Thymus (tissue), 11 donors: ENCODE measurements around the gene TAPBP. TPM values are rescaled to one million over a fixed set of nuclear protein-coding genes. Genes with fewer than 3 reads are reported as not detected.

Source experiments
- DNase-seq, 9 donors: peaks; one replicate each; pipeline ENCODE4 v3.0.0-alpha.2; 2013; ENCODE audit warnings: low spot score in 9 of 9, low read depth in 6 of 9, missing footprints in 1 of 9
- H3K27ac ChIP-seq, 2 donors: one replicate each; pipeline ENCODE4 v1.5.1; 2013; ENCODE audit warnings: control low read depth in 1 of 2, low read depth in 1 of 2, low read length in 1 of 2, mild to moderate bottlenecking in 1 of 2, moderate library complexity in 1 of 2
- H3K27me3 ChIP-seq, 2 donors: one replicate each; pipeline ENCODE4 v1.5.1; 2013; ENCODE audit warnings: low read length in 1 of 2; ENCODE audit not compliant: control insufficient read depth in 2 of 2, insufficient read depth in 1 of 2
- H3K36me3 ChIP-seq, 2 donors: one replicate each; pipeline ENCODE4 v1.5.1; 2013; ENCODE audit warnings: low read length in 1 of 2, mild to moderate bottlenecking in 1 of 2, moderate library complexity in 1 of 2; ENCODE audit not compliant: control insufficient read depth in 2 of 2, insufficient read depth in 2 of 2
- H3K4me1 ChIP-seq, 2 donors: one replicate each; pipeline ENCODE4 v1.5.1; 2013; ENCODE audit warnings: low read length in 2 of 2; ENCODE audit not compliant: control insufficient read depth in 2 of 2, insufficient read depth in 2 of 2
- H3K4me3 ChIP-seq, 2 donors: one replicate each; pipeline ENCODE4 v1.5.1; 2013; ENCODE audit warnings: low read length in 2 of 2, control low read depth in 1 of 2, mild to moderate bottlenecking in 1 of 2
- H3K9me3 ChIP-seq, 2 donors: one replicate each; pipeline ENCODE4 v1.5.1; 2013; ENCODE audit warnings: low read length in 1 of 2, mild to moderate bottlenecking in 1 of 2; ENCODE audit not compliant: control insufficient read depth in 2 of 2, insufficient read depth in 1 of 2
- WGBS: extraction: QIAGEN DNeasy Blood & Tissue Kit; methylation state at CpG from one replicate; pipeline ENCODE4 v1.1.7; 2013; 5-methylcytosine and 5-hydroxymethylcytosine counted together
- polyA plus RNA-seq: library from polyadenylated mRNA; stranded (reverse); fragments of 200-250 nt; gene quantifications from one replicate; pipeline ENCODE4 v1.2.3, GENCODE V29; 2013
- total RNA-seq: library from RNA; stranded (reverse); fragments of 120-200 nt; gene quantifications from one replicate; pipeline ENCODE4 v1.2.4, GENCODE V29; 2013
- donor health status: healthy.

TAPBP gene
- total and polyA plus RNA-seq, 2 donors, result 37.7 to 57.0 TPM

DNA sequence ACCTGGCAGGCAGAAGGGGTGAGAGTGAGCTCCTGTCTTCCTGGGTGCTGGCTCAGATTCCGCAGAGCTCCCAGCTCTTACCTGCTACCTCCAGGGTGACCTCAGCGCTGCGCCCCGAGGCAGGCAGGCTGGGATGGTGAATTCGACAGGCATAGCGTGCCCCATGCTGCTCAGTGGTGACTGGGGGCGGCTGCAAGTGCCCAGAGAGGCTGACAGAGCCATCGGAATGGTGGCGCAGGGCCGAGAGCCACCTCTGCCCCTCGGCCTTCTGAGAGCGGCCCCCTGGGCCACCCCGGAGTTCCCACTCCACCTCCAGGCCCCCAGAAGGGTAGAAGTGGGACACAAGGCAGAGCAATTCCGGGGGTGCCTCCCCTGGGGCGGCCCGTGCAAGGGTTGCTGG, 9.7 kb downstream of the TAPBP start:
- H3K4me3 ChIP-seq, result no peak overlapping the region
- H3K27me3 ChIP-seq, result no peaks in the 10 kb centered on the region
- peaks cover 38 to 58% of the 10 kb centered on the region in 2 donors for H3K36me3 ChIP-seq
- peaks cover 3 to 11% of the 10 kb centered on the region in 2 donors for H3K4me1 ChIP-seq
- WGBS, result 97% methylated on average over 16 of the region's 16 CpGs
- no peaks in the 10 kb centered on the region for H3K9me3 ChIP-seq
- no peak overlapping the region for H3K27ac ChIP-seq
- DNase-seq, result no peak

DNA sequence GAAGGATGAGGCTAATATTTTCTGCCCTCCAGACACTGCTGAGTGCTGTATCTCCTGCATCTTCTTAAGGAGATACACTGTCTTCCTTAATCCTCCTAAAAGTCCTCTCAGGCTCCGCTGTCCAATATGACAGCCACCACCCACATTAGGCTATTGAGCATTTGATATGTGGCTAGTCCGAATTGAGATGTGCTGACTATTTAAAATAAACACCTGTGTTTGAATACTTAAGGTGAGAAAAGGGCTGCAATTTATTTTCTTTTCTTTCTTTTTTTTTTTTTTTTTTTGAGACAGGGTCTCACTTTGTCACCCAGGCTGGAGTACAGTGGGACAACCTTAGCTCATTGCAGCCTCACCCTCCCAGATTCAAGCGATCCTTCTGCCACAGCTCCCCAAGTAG, 12.0 kb downstream of the TAPBP start:
- Histone ChIP-seq H3K27ac (no peak overlapping the region), H3K9me3 (no peaks in the 10 kb centered on the region), H3K4me3 (no peak overlapping the region), H3K27me3 (no peaks in the 10 kb centered on the region), H3K4me1 (peaks cover 12 to 24% of the 10 kb centered on the region in 2 donors), H3K36me3 (peaks cover 37 to 49% of the 10 kb centered on the region in 2 donors)
- over 99% methylated on average over 3 of the region's 3 CpGs for WGBS
- DNase-seq, result no peak

DNA sequence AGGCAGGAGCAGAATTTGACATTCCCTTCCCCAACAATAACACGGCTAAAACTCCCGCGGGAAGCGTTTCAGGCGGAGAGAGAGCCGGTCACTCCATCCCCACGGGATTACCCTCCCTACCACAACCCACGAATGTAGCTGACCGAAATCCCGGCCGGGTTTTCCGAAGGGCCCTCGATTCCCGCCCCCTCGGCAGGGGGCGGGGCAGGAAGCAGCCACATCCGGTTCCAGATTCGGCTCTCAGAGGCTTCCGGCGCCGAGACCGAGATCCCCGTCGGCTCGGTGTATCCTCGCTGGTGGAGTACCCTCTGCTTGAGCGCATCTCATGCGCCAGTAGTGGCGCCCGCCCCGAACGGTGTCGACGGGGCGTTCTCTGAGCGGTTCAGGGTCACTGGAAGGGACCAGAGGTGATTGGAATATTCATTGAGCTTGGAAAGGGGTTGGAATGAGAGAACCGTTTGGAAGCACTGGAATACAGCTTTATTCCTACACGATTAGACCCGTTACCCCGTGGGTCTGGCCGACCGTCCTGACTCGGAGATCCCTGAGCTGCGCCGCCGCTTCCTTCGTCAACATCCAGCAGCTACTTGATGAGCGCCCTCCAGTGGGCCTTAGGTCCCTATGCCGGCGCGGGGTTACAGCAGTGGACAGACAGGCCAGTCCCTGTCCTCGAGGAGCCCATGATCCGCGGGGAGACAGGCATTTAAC, 14.5 kb downstream of the TAPBP start:
- H3K4me3 ChIP-seq, result peak overlapping the region; percentile 97 to 98
- H3K4me1 ChIP-seq, result peaks cover 14 to 24% of the 10 kb centered on the region in 2 donors
- WGBS, result under 1% methylated on average over 54 of the region's 54 CpGs

DNA sequence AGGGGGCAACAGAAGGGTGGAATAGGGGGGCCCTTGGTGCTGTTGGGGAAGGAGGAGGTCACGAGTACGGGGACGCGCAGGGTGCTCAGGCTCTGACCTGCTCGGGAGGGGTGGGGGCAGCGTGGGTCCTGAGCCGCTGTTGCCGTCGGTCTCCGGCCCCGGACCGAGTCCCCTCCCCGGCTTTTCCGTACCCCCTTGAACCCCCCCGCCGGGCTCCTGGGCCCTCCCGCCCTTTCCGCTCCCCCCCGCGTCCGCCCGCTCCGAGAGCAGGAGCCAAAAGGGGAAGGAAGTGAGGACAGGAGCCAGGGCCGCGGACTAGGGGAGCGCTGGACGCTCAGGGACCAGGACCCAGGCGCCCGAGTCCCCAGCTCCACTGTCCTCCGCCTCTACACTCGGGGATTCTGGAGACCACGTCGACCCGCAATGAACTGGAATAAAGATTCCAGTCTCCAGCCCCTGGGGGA, 15.1 kb downstream of the TAPBP start, which contains the start of gene RGL2:
Gene RGL2, minus strand, starts transcription at position 170 of the 464 bp plus-strand sequence. CDS start 332 bp downstream, outside the sequence.
- peak in 4 of 9 donors; percentile 55 to 79 (median 67) for DNase-seq
- H3K36me3 ChIP-seq, result peaks cover 42 to 49% of the 10 kb centered on the region in 2 donors
- H3K27ac ChIP-seq, result peak within 1 kb of the TSS; percentile 99 to 100
- peaks cover 14 to 24% of the 10 kb centered on the region in 2 donors for H3K4me1 ChIP-seq
- no peaks in the 10 kb centered on the region for H3K27me3 ChIP-seq
- WGBS, result under 1% methylated on average over 34 of the region's 34 CpGs
- H3K4me3 ChIP-seq, result peak within 1 kb of the TSS; percentile 97 to 98
- peaks cover 0 to 3% of the 10 kb centered on the region in 2 donors for H3K9me3 ChIP-seq

More for the DNA sequence above, 14.5 kb downstream of the TAPBP start:
- Histone ChIP-seq H3K27me3 (no peaks in the 10 kb centered on the region), H3K36me3 (peaks cover 42 to 49% of the 10 kb centered on the region in 2 donors), H3K9me3 (peaks cover 0 to 3% of the 10 kb centered on the region in 2 donors), H3K27ac (peak overlapping the region; percentile 99 to 100)
- peak; percentile 83 to 97 (median 91) for DNase-seq

DNA sequence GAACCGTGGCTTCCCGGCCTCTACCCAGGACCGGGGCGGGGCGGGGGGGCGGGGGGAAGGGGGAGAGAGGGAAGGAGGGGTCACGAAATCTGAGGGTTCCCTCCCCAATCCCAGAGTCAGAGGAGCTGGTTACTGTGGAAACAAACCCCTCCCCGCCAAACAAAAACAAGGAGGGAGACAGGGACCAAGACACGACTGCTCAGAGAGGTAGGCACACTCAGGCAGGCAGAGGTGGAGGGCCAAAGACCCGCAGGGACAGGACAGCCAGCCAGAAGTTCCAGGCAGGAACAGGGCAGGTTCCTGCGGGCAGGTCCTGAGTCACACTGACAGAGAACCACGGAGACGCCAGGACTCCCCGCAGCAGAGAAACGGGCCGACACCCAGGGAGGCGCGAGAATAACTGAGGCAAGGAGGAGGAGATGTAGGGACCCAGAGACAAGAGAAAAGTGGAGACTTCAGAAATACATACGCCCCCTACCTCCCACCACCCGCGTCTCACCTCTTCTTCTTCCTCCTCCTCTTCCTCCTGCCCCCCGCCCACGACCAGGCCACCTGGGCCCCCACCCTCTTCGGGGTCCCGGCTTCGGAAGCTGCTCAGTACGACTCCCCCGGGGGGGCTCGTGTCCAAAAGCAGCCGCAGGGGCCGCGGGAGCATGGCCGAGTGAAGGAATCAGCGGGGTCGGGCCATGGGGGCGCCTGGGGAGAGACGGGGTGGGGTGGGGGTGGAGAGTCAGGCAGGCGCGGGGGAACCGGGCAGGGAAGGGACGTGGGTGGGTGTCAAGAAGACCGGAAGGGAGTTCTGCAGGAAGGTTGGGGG, 15.7 kb downstream of the TAPBP start:
- no peaks in the 10 kb centered on the region for H3K27me3 ChIP-seq
- peaks cover 46 to 50% of the 10 kb centered on the region in 2 donors for H3K36me3 ChIP-seq
- H3K4me1 ChIP-seq, result peaks cover 14 to 24% of the 10 kb centered on the region in 2 donors
- peaks cover 0 to 3% of the 10 kb centered on the region in 2 donors for H3K9me3 ChIP-seq
- WGBS, result 1% methylated on average over 42 of the region's 42 CpGs
- peak overlapping the region; percentile 99 to 100 for H3K27ac ChIP-seq
- DNase-seq, result peak in 5 of 9 donors; percentile 33 to 76 (median 56)
- H3K4me3 ChIP-seq, result peak overlapping the region; percentile 97 to 98

DNA sequence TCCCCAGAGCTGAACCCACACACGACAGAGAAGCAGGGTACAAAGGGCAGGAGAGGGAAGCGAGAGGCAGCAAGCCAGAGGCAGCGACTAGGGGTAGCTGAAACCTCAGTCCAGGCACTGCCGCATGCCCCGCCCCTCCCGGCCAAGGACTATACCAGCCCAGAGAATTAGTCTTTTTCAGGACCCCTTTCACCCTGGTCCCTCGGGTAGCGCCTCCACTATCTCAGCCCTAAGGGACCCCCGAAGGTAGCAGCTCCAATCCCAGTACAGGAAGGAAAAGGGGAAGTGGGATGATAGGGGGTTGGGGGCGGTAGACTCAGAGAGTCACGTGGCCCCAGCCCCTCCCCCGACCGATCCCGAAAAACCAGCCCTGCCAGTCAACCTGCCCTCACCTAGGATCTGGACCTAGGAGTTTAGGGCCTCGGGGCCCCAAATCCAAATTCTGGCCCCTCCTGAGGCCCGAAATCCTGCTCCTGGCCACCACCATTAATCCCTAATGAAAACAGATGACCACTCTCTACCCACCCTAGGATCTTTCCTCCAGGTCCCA, 16.4 kb downstream of the TAPBP start:
- Histone ChIP-seq H3K27ac (peak overlapping the region in 1 of 2 donors; percentile 99), H3K4me3 (peak overlapping the region; percentile 97 to 98), H3K9me3 (peaks cover 0 to 3% of the 10 kb centered on the region in 2 donors), H3K27me3 (no peaks in the 10 kb centered on the region), H3K4me1 (peaks cover 14 to 24% of the 10 kb centered on the region in 2 donors), H3K36me3 (peaks cover 50 to 52% of the 10 kb centered on the region in 2 donors)
- WGBS, result 16% methylated on average over 16 of the region's 16 CpGs
- no peak for DNase-seq

DNA sequence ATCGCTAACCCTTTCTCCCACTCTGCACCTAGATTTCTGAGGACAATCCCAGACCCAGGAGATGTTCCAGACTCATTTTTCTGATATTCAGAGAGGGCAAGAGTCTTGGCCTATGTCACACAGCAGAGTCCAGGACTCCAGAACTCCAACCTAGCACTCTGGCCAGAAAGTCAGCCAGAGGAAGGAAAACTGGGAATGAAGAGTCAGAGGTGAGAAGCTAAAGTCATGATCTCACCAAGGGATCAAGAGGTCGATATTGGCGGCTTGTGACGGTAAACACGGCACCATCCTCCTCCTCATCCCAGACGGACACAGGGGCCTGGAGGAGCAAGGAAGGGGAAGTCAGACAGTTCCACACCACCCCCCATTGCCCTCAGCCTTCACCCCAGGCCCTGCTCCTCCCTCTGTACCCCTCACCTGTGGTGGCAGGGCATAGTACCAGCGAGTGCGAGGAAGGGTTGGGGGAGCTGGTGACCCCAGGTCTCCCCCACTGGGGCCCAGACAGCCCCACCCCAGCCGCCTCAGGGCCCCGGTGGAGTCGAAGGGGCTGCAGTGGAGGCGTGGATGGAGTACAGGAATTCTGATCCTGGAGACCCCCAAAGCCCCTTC, 17.0 kb downstream of the TAPBP start:
- Histone ChIP-seq H3K27me3 (no peaks in the 10 kb centered on the region), H3K4me1 (peaks cover 14 to 24% of the 10 kb centered on the region in 2 donors), H3K9me3 (peaks cover 0 to 6% of the 10 kb centered on the region in 2 donors), H3K4me3 (no peak overlapping the region), H3K36me3 (peaks cover 54 to 56% of the 10 kb centered on the region in 2 donors), H3K27ac (peak overlapping the region in 1 of 2 donors; percentile 59)
- no peak for DNase-seq
- WGBS, result 89% methylated on average over 12 of the region's 12 CpGs

DNA sequence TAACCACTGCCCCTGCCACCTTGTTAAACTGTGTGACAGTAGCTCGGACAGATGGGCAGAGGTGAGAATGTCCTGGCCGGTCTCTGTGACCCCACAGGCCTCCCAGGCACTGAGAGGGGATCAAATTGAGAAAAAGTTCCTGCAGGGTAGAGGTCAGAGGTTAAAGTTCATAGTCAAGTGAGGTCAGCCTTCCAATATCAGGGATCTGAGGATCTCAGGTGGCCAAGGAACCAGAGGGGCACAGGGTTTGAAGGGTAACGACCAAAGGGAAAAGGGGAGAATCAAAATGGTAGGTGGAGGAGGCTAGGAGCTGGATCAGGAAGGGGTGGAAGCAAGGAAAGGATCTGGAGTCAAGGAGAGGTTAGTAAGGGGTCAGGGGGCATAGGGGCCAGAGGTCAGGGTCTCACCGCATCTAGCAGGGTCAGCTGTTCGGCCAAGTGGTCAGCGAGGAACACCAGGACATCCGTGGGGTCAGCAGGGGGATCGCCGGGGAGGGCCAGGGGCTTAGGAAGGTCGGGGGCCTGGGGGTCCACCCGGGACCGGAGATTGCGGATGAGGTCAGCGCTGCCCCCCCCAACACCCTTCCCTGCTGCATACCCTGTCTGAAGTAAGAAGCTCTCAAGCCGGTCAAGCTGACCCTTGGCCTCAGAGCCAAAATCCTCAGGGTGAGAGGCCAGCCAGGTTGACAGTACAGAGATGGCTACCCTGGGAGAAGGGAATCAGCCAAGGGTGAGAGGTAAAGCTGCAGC, 18.1 kb downstream of the TAPBP start:
- Histone ChIP-seq H3K4me3 (no peak overlapping the region), H3K27ac (no peak overlapping the region), H3K36me3 (peaks cover 55 to 56% of the 10 kb centered on the region in 2 donors), H3K9me3 (peaks cover 0 to 6% of the 10 kb centered on the region in 2 donors), H3K4me1 (peaks cover 14 to 24% of the 10 kb centered on the region in 2 donors), H3K27me3 (no peaks in the 10 kb centered on the region)
- WGBS, result 97% methylated on average over 15 of the region's 15 CpGs
- no peak for DNase-seq
